Measurements from ENCODE around the gene PRKCA.

DNA sequence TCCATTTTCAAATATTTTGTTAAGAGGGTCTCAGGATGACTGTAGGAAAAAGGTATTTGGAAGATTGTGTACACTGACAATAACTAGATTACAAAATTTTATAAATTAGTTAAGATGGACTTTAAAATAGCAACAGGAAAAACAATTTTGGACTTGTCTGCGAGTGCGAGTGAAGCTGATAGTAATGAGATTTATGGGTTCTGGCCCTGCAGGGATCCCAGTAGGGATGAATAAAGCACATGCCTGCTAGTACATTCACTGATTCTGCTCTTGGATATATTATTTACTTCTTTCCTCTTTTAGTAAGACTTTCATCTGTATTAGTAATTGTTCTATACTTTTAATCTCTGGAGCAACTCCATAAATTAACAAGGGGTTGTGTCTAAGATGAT is 28.2 kb downstream of the PRKCA start:
- TF ChIP-seq, protein P1, sequence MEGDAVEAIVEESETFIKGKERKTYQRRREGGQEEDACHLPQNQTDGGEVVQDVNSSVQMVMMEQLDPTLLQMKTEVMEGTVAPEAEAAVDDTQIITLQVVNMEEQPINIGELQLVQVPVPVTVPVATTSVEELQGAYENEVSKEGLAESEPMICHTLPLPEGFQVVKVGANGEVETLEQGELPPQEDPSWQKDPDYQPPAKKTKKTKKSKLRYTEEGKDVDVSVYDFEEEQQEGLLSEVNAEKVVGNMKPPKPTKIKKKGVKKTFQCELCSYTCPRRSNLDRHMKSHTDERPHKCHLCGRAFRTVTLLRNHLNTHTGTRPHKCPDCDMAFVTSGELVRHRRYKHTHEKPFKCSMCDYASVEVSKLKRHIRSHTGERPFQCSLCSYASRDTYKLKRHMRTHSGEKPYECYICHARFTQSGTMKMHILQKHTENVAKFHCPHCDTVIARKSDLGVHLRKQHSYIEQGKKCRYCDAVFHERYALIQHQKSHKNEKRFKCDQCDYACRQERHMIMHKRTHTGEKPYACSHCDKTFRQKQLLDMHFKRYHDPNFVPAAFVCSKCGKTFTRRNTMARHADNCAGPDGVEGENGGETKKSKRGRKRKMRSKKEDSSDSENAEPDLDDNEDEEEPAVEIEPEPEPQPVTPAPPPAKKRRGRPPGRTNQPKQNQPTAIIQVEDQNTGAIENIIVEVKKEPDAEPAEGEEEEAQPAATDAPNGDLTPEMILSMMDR (IDR thresholded peaks at IDR 0.05; ENCODE audit: low read depth, low read length, poor library complexity, severe bottlenecking) = no peak
- no peak for TF ChIP-seq EZH2phosphoT487 (IDR thresholded peaks at IDR 0.05; ENCODE audit: borderline replicate concordance, low read length)

Data from DOHH2 (cell line).